HepG2 (cell line): ENCODE data around the gene CERS5. TPM values are rescaled to one million over a fixed set of nuclear protein-coding genes. Genes with fewer than 3 reads are reported as not detected.
A peak's percentile ranks its signal among the peaks of the same experiment; 100 is the strongest.

ENCODE experiments used
- ATAC-seq: fragments of 200-7000 bp; cut with Tn5 transposase; 3 replicates; pipeline ENCODE4 v1.9.1; 2020; ENCODE audit warnings: mild to moderate bottlenecking, moderate library complexity
- BruUV-seq: library from RNA; stranded (reverse); fragments of 400-500 nt; replicated peaks from 2 replicates; lab custom pipeline; 2021; lab: Mats Ljungman, UMichigan
- CTCF ChIA-PET: fragments of 300-600 bp; formaldehyde crosslinking; extraction: SDS; loops from one replicate; lab custom pipeline; 2021; ENCODE audit warnings: low total read pairs, inconsistent platforms, low intra/inter-chr PET ratio; lab: Yijun Ruan, JAX
- POLR2A ChIA-PET: fragments of 350-600 bp; sonication (Branson Sonifier 250); formaldehyde crosslinking; loops from one replicate; lab custom pipeline; 2020; ENCODE audit warnings: antibody characterized with exemption, inconsistent platforms; lab: Yijun Ruan, JAX
- DNase-seq: peaks from one replicate; pipeline ENCODE4 v3.0.0-alpha.2; 2015; ENCODE audit warnings: low spot score
- FAIRE-seq: peaks from 3 replicates; lab custom pipeline; 2011; peaks lifted over from hg19 to GRCh38; lab: Jason Lieb, UNC
- H2AFZ ChIP-seq: one replicate; pipeline ENCODE4 v1.6.1; 2011; ENCODE audit warnings: low read length, inconsistent platforms
- H3K27ac ChIP-seq: fragments of 300-600 bp; 3 replicates; pipeline ENCODE4 v1.8.0; 2011; ENCODE audit warnings: mixed run types, mild to moderate bottlenecking, mixed read lengths, low read length, inconsistent platforms; ENCODE audit not compliant: insufficient read depth; ENCODE audit errors: extremely low read length
- H3K27me3 ChIP-seq, 2 experiments: fragments of 200-600 bp in 1 of 2; 2 replicates in 1 of 2; 3 replicates in 1 of 2; pipeline versions ENCODE4 v1.6.0 to v1.8.0; 2011; ENCODE audit warnings: low read length in 2 of 2, mild to moderate bottlenecking in 2 of 2, moderate library complexity in 2 of 2, inconsistent platforms in 1 of 2; ENCODE audit not compliant: insufficient read depth in 2 of 2, control insufficient read depth in 1 of 2
- H3K36me3 ChIP-seq, 2 experiments: fragments of 200-600 bp in 1 of 2; replicated peaks in 1 of 2; 2 replicates in 1 of 2; 3 replicates in 1 of 2; pipeline versions ENCODE4 v1.5.1 to v1.8.0; 2011; ENCODE audit warnings: low read length in 2 of 2, inconsistent platforms in 1 of 2; ENCODE audit not compliant: insufficient read depth in 2 of 2, control insufficient read depth in 1 of 2
- H3K4me1 ChIP-seq: 2 replicates; pipeline ENCODE4 v1.5.1; 2012; ENCODE audit warnings: low read length, inconsistent platforms; ENCODE audit not compliant: insufficient read depth
- H3K4me2 ChIP-seq: 2 replicates; pipeline ENCODE4 v1.6.0; 2011; ENCODE audit warnings: low read depth, low read length, inconsistent platforms
- H3K4me3 ChIP-seq, 3 experiments: fragments of 200-600 bp in 1 of 3; sonication (generic), shearing (Covaris generic) in 1 of 3; replicated peaks in 1 of 3; 2 replicates each; pipeline ENCODE4 v1.5.1; 2011 to 2016; ENCODE audit warnings: low read length in 3 of 3, inconsistent platforms in 2 of 3, low read depth in 2 of 3, mild to moderate bottlenecking in 2 of 3, control low read depth in 1 of 3, mixed read lengths in 1 of 3; ENCODE audit not compliant: insufficient read depth in 1 of 3
- H3K79me2 ChIP-seq: one replicate; pipeline ENCODE4 v1.6.1; 2011; ENCODE audit warnings: low read length, inconsistent platforms; ENCODE audit not compliant: insufficient read depth
- H3K9ac ChIP-seq: 2 replicates; pipeline ENCODE4 v1.6.0; 2011; ENCODE audit warnings: mild to moderate bottlenecking, low read depth, low read length, inconsistent platforms; ENCODE audit not compliant: insufficient read depth
- H3K9me3 ChIP-seq: 2 replicates; pipeline ENCODE4 v1.5.1; 2012; ENCODE audit warnings: mild to moderate bottlenecking, low read length
- H4K20me1 ChIP-seq: 2 replicates; pipeline ENCODE4 v1.6.0; 2011; ENCODE audit warnings: inconsistent platforms, mild to moderate bottlenecking, low read length, moderate library complexity; ENCODE audit not compliant: insufficient read depth
- CENPT ChIP-seq: sonication (generic); formaldehyde crosslinking; IDR thresholded peaks from 2 replicates; pipeline ENCODE4 v1.8.0; 2022; ENCODE audit warnings: low read depth, mild to moderate bottlenecking, moderate library complexity, missing genetic modification reagents
- DR1 ChIP-seq: sonication (generic); formaldehyde crosslinking; IDR thresholded peaks from 2 replicates; pipeline ENCODE4 v1.8.0; 2021; ENCODE audit warnings: mild to moderate bottlenecking, missing genetic modification reagents, inconsistent platforms
- FOXK1 ChIP-seq: sonication (generic); formaldehyde crosslinking; IDR thresholded peaks from 2 replicates; pipeline ENCODE4 v1.4.0; 2020; ENCODE audit warnings: low read depth, missing genetic modification reagents, borderline replicate concordance
- MAFF ChIP-seq: IDR thresholded peaks from 2 replicates; pipeline ENCODE4 v1.6.1; 2011; ENCODE audit warnings: low read depth, low read length, improper control_type of control experiment
- MAFK ChIP-seq, 2 experiments: IDR thresholded peaks in 1 of 2; conservative IDR thresholded peaks in 1 of 2; 2 replicates each; pipeline ENCODE4 v1.6.1; 2011; ENCODE audit warnings: improper control_type of control experiment in 2 of 2, low read length in 2 of 2
- NCOA2 ChIP-seq: sonication (generic); formaldehyde crosslinking; IDR thresholded peaks from 2 replicates; pipeline ENCODE4 v1.8.0; 2022; ENCODE audit warnings: inconsistent platforms
- PHF20 ChIP-seq: sonication (generic); formaldehyde crosslinking; IDR thresholded peaks from 2 replicates; pipeline ENCODE4 v1.5.0; 2020; ENCODE audit warnings: mild to moderate bottlenecking, missing genetic modification reagents
- PHF8 ChIP-seq: sonication (generic); formaldehyde crosslinking; IDR thresholded peaks from 2 replicates; pipeline ENCODE4 v1.5.0; 2020; ENCODE audit warnings: missing genetic modification reagents
- SATB2 ChIP-seq: sonication (generic); formaldehyde crosslinking; IDR thresholded peaks from 2 replicates; pipeline ENCODE4 v1.5.0; 2020; ENCODE audit warnings: missing genetic modification reagents
- SMAD1 ChIP-seq: sonication (generic); formaldehyde crosslinking; IDR thresholded peaks from 2 replicates; pipeline ENCODE4 v1.4.0; 2020; ENCODE audit warnings: missing genetic modification reagents, low read depth, mild to moderate bottlenecking, borderline replicate concordance
- SMARCE1 ChIP-seq: fragments of 450-650 bp; IDR thresholded peaks from 2 replicates; pipeline ENCODE4 v1.6.1; 2017; ENCODE audit warnings: borderline replicate concordance
- TOPORS ChIP-seq: sonication (generic); formaldehyde crosslinking; IDR thresholded peaks from 2 replicates; pipeline ENCODE4 v1.8.0; 2023; ENCODE audit warnings: mild to moderate bottlenecking, missing genetic modification reagents
- ZFP90 ChIP-seq: sonication (generic); formaldehyde crosslinking; IDR thresholded peaks from 2 replicates; pipeline ENCODE4 v1.8.0; 2022; ENCODE audit warnings: missing genetic modification reagents, mild to moderate bottlenecking, inconsistent platforms, borderline replicate concordance
- ZNF432 ChIP-seq: sonication (generic); formaldehyde crosslinking; IDR thresholded peaks from 2 replicates; pipeline ENCODE4 v1.5.0; 2020; ENCODE audit warnings: missing genetic modification reagents, mild to moderate bottlenecking, borderline replicate concordance
- ZNF746 ChIP-seq: sonication (generic); formaldehyde crosslinking; IDR thresholded peaks from 2 replicates; pipeline ENCODE4 v1.8.0; 2022; ENCODE audit warnings: mild to moderate bottlenecking, missing genetic modification reagents
- ZSCAN22 ChIP-seq: sonication (generic); formaldehyde crosslinking; IDR thresholded peaks from 2 replicates; pipeline ENCODE4 v1.4.0; 2020; ENCODE audit warnings: mild to moderate bottlenecking, missing genetic modification reagents
- WGBS: methylation state at CpG from one replicate; pipeline ENCODE4 v1.1.6; 2017; ENCODE audit warnings: low lambda C conversion rate; 5-methylcytosine and 5-hydroxymethylcytosine counted together
- in situ Hi-C: cut with HindIII; loops from 2 replicates; pipeline ENCODE4 v1.10.0; 2017; ENCODE audit warnings: low pct_unique_long_range_greater_than_20kb; ENCODE audit not compliant: extremely low pct_ligation_motif_present
- intact Hi-C: fragments of 100-400 bp; cut with micrococcal nuclease; formaldehyde crosslinking; loops from one replicate; pipeline ENCODE4 v1.10.0; 2022; ENCODE audit not compliant: unreplicated experiment
- polyA plus RNA-seq, 8 experiments: library from polyadenylated mRNA; depleted of rRNA in 3 of 8; stranded (reverse) in 7 of 8; unstranded in 1 of 8; fragments of >200 nt; fragmentation: Illumina TruSeq in 4 of 8; extraction: Trizol in 4 of 8; gene quantifications; 2 replicates each; pipeline versions ENCODE4 v1.2.1 to v1.2.3, GENCODE V29; 2011 to 2016; ENCODE audit warnings: low read depth in 4 of 8, missing spikeins in 1 of 8, mixed read lengths in 1 of 8; ENCODE audit not compliant: insufficient read depth in 1 of 8
- total RNA-seq, 5 experiments: library from RNA; depleted of rRNA; stranded (reverse); fragments of >200 nt; fragmentation: Illumina TruSeq; extraction: Trizol; gene quantifications; 2 replicates each; pipeline ENCODE4 v1.2.3, GENCODE V29; 2016; ENCODE audit warnings: low read depth in 1 of 5
- TF ChIP-seq, protein P1 (sequence below): sonication (generic); formaldehyde crosslinking; conservative IDR thresholded peaks from 2 replicates; pipeline ENCODE4 v1.8.0; 2022; ENCODE audit warnings: low read depth, missing genetic modification reagents

CERS5 gene
- total and polyA plus RNA-seq, 2 of the 13 experiments (the other 11 are each of a cell fraction or from before 2014, with no cell fraction given), result 22.3 to 48.8 TPM

DNA sequence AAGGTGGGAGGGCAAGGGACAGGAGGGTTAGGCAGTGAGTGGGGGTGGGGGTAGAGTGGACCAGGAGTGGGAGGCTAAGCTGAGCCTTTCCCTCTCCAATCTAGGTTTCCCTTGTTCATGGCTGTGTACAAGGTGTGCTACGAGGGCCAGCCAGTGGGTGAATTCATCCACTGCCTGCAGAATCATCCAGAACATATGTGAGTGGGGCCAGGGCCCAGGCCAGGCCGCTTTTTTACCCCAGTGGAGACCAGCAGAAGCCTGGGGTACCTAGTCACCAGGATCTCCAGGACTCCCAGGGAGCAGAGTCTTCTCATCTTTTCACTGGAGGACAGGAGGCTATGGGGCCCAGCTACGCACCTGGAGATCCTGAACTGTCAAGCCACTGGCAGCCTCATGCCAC, 57.9 kb downstream of the CERS5 start:
- Histone ChIP-seq H3K4me1 (peaks cover 73% of the 10 kb centered on the region), H3K4me3 (peak overlapping the region in 2 of 3 experiments; percentile 51 to 72; a peak in 4 of 6 replicates), H3K36me3 (no peaks in the 10 kb centered on the region), H2AFZ (no peak overlapping the region), H3K4me2 (peak overlapping the region; percentile 95), H4K20me1 (no peaks in the 10 kb centered on the region), H3K27me3 (no peaks in the 10 kb centered on the region; a peak in 1 of 5 replicates), H3K9ac (peak overlapping the region; percentile 69), H3K79me2 (peaks cover 13% of the 10 kb centered on the region)
- ATAC-seq (no peak), FAIRE-seq (no peak), DNase-seq (no peak)
- WGBS, result 68% methylated on average over 3 of the region's 3 CpGs
- BruUV-seq, result no TSS peak
- POLR2A ChIA-PET, result interaction anchor here (1.5 to 7.6 kb wide), 4 partner anchors 7 to 266 kb away, joined by 4 to 265 read pairs (median 76); partner anchors contain the start of genes BCDIN3D, CERS5, GPD1 and SMARCD1
- CTCF ChIA-PET, result no interaction called here
- intact Hi-C loops, result no loop called here
- 0 out of 2 replicates have a peak, but pooled peaks have one; percentile 45 for TF ChIP-seq SMAD1 (CRISPR knock-in tag)
- no peak for TF ChIP-seq ZSCAN22 (CRISPR knock-in tag)
- TF ChIP-seq, all 625 proteins: peak for 1
- Histone ChIP-seq H3K27ac (peak overlapping the region; percentile 95), H3K9me3 (no peaks in the 10 kb centered on the region)
- in situ Hi-C loops, result no loop called here

DNA sequence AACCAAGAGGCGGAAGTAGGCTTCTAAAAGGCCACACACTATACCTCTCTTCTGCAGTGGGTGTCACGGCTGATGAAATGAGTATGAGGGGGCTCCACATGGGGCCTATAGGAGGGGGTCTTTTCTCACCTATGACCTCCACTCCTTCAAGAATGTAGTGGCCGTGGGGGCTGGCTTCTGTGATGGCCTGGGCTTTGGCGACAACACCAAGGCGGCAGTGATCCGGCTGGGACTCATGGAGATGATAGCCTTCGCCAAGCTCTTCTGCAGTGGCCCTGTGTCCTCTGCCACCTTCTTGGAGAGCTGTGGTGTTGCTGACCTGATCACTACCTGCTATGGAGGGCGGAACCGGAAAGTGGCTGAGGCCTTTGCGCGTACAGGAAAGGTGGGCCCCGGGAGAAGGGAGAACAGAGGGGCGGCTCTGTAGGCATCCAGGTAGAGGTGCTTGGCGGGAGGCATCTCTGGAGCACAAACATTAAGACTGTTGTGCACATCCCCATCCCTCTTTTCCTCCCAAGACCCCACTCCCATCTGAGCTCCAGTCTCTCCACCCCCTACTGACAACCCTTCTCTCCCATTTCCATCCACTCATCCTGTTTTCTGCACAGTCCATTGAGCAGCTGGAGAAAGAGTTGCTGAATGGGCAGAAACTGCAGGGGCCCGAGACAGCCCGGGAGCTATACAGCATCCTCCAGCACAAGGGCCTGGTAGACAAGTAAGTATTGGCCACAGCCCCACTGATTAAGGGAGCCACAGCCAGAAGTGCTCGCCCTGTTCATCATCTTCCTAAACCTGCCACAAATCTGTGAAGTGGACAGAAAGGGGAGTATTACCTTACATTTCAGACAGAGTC, 59.5 kb downstream of the CERS5 start:
- Histone ChIP-seq H3K79me2 (peaks cover 4% of the 10 kb centered on the region), H3K9ac (no peak overlapping the region), H3K27ac (no peak overlapping the region), H3K4me1 (peaks cover 80% of the 10 kb centered on the region), H3K9me3 (no peaks in the 10 kb centered on the region), H3K4me2 (no peak overlapping the region), H4K20me1 (no peaks in the 10 kb centered on the region), H3K4me3 (no peak overlapping the region), H3K27me3 (no peaks in the 10 kb centered on the region; a peak in 1 of 5 replicates), H2AFZ (no peak overlapping the region), H3K36me3 (no peaks in the 10 kb centered on the region)
- CTCF ChIA-PET, result no interaction called here
- FAIRE-seq (no peak), DNase-seq (no peak), ATAC-seq (no peak)
- BruUV-seq, result no TSS peak
- POLR2A ChIA-PET, result interaction anchor here (1.2 to 7.6 kb wide), 3 partner anchors 9 to 59 kb away, joined by 3 to 265 read pairs (median 60); partner anchors contain the start of genes CERS5 and SMARCD1
- in situ Hi-C loops (no loop called here), intact Hi-C loops (no loop called here)
- WGBS, result over 99% methylated on average over 17 of the region's 17 CpGs
- TF ChIP-seq ZNF746 (CRISPR knock-in tag) (no peak), NCOA2 (CRISPR knock-in tag) (no peak), PHF8 (CRISPR knock-in tag) (no peak), CENPT (CRISPR knock-in tag) (no peak), MAFK (conservative IDR thresholded peaks at IDR 0.05 in 1 of 2, IDR thresholded peaks at IDR 0.05 in 1 of 2; ENCODE audit: low read length in 2 of 2) (peak; percentile 36; a peak in 1 of 4 replicates), SATB2 (CRISPR knock-in tag) (no peak), ZFP90 (CRISPR knock-in tag) (no peak), SMARCE1 (no peak), ZNF432 (CRISPR knock-in tag) (no peak), PHF20 (CRISPR knock-in tag) (no peak), TOPORS (CRISPR knock-in tag) (no peak), MAFF (0 out of 2 replicates have a peak, but pooled peaks have one; percentile 27), DR1 (CRISPR knock-in tag) (no peak), FOXK1 (CRISPR knock-in tag) (no peak)
- TF ChIP-seq, protein P1, sequence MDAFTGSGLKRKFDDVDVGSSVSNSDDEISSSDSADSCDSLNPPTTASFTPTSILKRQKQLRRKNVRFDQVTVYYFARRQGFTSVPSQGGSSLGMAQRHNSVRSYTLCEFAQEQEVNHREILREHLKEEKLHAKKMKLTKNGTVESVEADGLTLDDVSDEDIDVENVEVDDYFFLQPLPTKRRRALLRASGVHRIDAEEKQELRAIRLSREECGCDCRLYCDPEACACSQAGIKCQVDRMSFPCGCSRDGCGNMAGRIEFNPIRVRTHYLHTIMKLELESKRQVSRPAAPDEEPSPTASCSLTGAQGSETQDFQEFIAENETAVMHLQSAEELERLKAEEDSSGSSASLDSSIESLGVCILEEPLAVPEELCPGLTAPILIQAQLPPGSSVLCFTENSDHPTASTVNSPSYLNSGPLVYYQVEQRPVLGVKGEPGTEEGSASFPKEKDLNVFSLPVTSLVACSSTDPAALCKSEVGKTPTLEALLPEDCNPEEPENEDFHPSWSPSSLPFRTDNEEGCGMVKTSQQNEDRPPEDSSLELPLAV, result no peak
